Adipose tissue (tissue), 3 donors: Measurements from ENCODE around the gene CNST. TPM values are rescaled to one million over a fixed set of nuclear protein-coding genes. Genes with fewer than 3 reads are reported as not detected.

ENCODE experiments used
- H3K27ac ChIP-seq: one replicate; pipeline ENCODE4 v1.5.1; 2013; ENCODE audit warnings: low read depth, low read length
- WGBS, 3 donors: extraction: QIAGEN DNeasy Blood & Tissue Kit; methylation state at CpG; one replicate each; pipeline ENCODE4 v1.1.7; 2013; 5-methylcytosine and 5-hydroxymethylcytosine counted together
- polyA plus RNA-seq, 3 donors: library from polyadenylated mRNA; stranded (reverse); fragments of 200-250 nt; gene quantifications; one replicate each; pipeline ENCODE4 v1.2.3, GENCODE V29; 2013
- donor health status: healthy with polysubstance abuse.
- donor health status: Bipolar disorder and iron deficiency.
- donor health status: healthy.

The CNST gene, protein sequence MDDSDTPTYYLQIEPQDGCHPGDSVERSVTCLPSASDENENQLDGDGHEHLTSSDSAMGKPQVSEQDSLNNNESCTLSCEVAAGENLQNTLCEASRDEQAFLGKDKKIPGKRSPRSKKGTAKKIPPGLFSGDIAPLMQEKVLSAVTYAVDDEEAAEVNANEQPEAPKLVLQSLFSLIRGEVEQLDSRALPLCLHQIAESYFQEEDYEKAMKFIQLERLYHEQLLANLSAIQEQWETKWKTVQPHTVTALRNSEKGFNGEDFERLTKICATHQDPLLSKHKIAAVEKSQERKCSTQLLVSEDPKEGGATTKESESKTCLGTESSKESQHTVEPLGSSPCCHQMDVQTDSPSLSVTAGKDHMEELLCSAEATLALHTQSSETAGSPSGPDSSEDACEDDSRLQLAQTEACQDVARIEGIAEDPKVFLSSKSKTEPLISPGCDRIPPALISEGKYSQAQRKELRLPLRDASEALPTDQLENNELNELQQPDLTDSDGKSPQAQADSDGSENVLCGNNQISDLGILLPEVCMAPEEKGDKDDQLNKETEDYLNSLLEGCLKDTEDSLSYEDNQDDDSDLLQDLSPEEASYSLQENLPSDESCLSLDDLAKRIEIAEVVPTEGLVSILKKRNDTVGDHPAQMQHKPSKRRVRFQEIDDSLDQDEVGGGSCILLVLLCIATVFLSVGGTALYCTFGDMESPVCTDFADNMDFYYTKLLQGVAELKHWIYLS
- polyA plus RNA-seq: 1 to 10 TPM; 4.7 to 8.1 (median 5.2) TPM

DNA sequence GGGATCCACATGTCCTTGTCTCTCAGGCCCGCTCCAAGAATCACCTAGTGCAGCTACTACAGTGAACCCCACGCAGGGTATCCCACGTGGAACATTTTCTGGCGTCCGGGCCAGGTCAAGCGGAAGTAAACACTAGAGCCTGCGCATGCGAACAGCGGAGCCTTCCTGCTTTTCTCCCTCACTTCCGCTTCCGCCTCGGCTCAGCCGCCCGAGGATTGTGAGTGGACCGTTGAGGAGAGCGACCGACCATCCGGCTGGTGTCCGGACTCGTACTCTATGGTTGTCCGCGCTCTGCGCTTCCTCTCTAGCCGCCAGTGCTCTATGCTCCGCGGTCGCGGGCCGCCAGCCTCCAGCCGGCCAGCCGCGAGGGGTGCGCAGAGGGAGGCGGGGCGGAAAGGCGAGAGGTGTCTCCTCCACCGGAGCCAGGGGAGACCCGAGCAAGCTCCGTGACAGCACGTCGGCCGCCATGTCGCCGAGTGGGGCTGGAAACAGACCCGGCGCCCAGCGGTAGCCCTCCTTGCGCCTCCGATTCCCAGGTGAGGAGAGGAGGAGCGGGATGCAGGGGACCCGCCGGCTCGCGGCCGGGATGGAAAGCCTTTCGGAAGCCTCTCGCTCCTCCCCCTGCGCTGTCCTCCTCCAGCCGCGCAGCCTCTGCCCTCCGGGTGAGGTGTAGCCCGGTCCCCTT is at the start of gene CNST, which contains the start of gene TFB2M:
Gene CNST, plus strand, starts transcription at position 329 of the 685 bp plus-strand sequence. CDS start 25,107 bp downstream, outside the sequence.
Gene TFB2M, minus strand, starts transcription at position 134 of the 685 bp plus-strand sequence. Its CDS starts 123 bp downstream, at position 11.
- H3K27ac ChIP-seq: peak within 1 kb of the TSS; percentile 63
- WGBS, 3 donors: 0 to 1% (median 1%) methylated on average over 53 to 62 of the region's 62 CpGs

DNA sequence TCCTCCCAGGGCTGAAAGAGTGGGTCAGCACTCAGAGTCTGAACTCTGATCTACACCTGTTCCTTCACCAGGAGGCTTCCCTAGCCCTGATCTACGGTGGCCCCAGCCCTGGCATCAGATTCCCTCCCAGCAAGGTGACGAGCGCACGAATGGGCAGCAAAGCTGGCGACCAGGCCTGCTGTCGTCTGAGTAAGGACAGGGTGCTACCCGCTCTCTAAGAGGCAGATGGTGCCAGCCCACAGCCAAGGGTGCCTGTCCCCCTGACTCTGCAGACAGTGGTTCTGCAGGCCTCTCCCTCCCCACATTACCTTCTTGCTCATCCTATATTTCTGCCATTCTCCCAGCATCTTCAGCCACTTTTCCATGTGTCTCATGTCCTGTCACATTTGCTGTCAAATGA is 48.9 kb upstream of the CNST start:
- 78 to 84% (median 81%) methylated on average over 7 of the region's 7 CpGs for WGBS, 3 donors
- H3K27ac ChIP-seq: no peak overlapping the region

DNA sequence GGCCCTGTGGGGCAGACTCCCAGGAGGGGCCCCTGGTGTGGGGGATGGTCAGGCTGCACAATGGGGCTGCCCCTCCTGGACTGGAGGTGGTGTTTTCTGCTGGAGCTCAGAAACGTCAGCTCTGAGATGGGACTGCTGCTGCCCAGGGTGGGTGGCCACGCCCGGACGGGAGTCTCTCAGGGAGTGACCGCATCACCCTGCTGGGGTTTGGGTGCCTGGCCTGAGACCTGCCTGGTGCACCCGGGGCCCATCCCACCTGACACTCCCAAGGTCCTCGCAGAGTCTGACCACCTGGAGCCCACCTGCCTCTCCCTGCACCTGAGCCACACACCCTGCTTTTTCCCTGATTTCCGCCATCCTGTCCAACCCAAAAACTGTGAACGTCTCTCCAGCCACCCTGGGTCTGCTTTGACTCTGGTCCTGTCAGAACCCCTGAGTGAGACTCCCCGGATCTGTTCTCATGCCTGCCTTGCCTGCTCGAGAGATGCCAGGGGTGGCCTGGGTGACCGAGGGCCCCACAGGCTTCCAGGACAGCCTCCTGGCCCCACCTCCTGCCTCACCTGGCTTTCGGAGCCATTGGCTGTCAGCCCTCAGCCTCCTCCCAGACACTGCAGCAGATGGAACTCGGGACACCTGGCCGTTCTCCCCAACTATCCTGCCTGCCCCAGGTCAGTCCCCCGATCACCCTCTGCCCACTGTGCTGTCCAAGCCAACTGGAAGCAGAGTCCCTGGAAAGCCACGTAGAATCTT is 47.6 kb upstream of the CNST start:
- H3K27ac ChIP-seq: no peak overlapping the region
- 87 to 90% (median 88%) methylated on average over 17 of the region's 17 CpGs for WGBS, 3 donors

DNA sequence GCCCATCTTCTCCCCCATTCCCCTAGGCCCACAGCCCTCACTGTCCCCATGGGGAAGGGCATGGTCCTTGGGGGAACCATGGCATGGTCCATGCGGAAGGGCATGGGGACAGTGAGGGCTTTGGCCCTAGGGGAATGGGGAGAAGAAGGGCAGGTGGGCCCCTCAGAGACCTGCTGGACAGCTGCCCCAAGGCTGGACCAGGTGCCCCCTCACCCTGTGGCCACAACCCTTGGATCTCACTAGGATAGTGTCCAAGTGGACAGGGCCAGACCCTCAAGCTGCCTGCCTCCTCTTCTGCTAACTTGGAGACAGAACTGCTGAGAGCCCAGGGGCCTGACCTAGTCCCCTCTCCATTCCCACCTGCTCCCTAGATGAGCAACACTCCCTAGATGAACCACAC is 46.7 kb upstream of the CNST start:
- H3K27ac ChIP-seq: no peak overlapping the region
- 96 to 100% (median 100%) methylated on average over 1 of the region's 1 CpG for WGBS, 3 donors

DNA sequence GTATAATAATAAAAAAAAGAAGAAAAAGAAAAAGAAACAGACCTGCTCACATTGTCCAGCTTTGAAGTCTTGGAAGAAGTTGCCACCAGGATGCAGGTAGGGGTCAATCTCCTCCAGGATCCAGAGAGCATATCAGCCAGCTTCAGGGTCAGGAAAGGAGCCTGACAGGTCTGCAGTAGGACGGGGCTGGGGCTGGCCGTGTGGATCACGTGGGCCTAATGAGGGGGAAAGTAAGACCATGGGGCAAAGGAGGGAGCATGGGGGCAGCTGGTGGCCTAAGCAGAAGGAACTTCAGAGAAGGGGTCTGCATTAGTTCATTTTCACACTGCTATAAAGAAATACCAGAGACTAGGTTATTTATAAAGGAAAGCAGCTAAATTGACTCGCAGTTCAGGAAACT is 39.9 kb upstream of the CNST start:
- H3K27ac ChIP-seq: no peak overlapping the region
- WGBS, 3 donors: 75 to 83% (median 77%) methylated on average over 4 of the region's 4 CpGs

DNA sequence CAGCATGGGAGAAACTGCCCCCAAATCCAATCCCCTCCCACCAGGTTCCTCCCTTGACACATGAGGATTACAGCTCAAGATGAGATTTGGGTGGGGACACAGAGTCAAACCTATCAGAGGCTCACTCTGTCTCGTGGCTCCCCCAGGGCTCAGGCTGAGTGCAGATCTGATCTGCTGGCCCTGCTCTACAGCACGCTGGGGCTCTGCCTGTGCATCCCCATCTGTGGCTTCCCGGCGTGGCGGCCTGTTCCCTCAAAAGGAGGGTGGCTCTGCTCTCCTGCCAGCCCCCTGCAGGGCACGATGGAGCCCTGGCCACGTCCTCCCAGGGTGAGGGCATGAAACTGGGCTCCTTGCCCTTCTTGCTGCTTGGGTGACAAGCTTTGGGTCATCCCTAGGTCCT is 39.3 kb upstream of the CNST start:
- H3K27ac ChIP-seq: no peak overlapping the region
- 72 to 87% (median 81%) methylated on average over 7 of the region's 7 CpGs for WGBS, 3 donors

DNA sequence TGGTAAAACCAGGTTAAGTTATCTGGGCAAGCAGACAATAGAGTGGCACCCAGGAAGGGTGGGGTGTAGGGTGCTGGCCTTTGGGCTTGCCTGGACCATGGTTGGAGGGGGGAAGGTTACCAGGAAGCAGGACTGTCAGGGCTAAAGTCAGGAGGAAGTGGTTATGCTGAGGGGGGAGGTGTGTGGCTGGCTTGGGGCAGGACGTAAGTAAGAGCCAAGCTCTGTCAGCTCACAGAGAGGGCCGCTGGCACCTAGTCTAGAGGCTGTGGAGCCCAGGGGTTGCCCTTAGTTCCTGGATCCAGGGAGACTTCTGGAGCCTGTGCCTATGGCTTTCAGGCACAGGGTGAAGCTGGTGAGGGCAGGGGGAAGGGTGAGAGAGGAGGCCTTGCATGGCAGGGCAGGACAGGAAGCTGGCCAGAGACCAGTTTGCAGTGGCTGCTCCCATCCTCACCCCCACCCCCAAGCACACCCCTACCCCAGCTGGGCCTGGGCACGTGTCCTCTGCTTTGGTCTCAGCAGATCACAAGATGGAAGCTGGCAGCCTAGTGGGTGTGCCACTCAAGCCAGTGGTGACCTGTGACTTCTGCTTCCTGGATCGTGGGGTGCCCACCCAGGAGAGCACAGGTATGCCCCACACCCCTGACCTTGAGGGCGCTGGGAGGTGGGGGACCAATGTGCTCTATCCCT is 38.7 kb upstream of the CNST start:
- H3K27ac ChIP-seq: no peak overlapping the region
- WGBS, 3 donors: 31 to 44% (median 32%) methylated on average over 5 of the region's 5 CpGs

DNA sequence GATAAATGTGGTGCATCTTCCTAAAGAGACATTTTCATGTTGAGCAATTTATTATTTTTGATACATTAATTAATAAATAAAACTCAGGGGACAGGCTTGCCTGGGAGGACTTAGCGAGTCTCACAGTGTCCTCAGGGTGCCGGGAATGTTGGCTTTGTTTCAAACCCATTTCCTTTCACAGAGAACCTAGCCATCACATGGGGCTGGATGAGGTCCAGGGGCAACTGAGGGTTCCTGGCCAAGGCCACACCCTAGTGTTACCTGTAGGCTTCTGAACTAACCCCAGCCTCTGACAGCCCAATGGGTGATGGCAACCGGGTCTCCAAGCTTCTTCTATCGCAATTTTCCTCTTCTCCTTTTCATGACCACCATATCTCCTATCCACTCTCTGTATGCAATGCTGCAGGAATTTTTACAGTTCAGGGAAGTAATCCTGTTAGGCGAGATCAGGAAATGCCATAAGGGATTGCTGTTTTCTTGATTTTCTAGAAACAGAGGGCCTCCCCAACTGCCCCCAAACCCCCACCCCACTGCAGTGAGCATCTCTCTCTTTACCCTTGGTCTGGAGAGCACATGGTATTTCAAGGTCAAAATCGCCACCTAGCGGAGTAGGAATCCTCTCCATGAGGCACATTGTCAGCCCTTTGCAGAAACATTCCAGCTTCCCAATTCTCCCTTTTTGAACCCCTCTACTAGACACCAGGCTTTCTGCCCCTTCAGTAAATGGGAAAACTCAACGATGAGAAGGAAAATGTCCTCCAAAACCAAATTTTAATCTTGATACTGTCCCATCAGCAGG is 37.1 kb upstream of the CNST start:
- 72 to 73% (median 72%) methylated on average over 8 of the region's 8 CpGs for WGBS, 3 donors
- no peak overlapping the region for H3K27ac ChIP-seq

DNA sequence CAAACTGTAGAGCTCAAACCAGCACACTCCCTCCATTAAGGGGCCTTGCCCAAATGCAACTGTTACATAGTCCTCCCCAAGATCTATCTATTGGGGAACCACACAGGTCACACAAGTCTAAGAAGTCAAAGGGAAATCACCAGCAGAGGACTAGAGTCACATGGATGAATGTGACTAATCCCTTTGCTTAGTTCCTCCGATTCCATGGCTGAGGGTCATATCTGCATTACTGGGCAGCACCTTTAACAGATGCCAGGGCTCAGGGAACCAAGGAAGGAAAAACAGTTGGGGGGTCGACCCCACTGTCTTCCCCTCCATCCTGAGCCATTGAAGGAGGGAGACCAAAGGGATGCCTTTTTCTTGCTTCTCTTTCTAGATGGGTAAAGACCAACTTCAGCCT is 35.8 kb upstream of the CNST start:
- 72 to 86% (median 79%) methylated on average over 2 of the region's 2 CpGs for WGBS, 3 donors
- no peak overlapping the region for H3K27ac ChIP-seq

DNA sequence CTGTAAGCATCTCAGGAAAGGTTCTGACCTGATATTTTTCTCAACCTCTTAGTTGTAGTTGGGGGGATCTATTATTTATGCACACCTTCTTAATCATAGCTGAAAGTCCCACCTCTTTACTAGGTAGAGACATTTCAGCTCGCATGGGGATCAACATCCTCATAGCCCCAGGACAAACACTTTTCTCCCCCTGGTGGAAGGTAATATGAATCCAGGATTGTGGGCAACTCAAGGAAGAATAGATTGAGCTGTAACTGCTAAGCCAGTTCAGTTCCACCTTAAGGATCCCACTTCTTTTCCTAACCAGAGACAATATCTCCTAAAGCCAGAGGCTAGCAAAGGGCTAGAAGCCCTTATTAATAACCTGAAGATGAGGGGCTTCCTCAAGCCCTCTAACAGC is 33.7 kb upstream of the CNST start:
- 48 to 73% (median 52%) methylated on average over 1 of the region's 1 CpG for WGBS, 3 donors
- no peak overlapping the region for H3K27ac ChIP-seq

DNA sequence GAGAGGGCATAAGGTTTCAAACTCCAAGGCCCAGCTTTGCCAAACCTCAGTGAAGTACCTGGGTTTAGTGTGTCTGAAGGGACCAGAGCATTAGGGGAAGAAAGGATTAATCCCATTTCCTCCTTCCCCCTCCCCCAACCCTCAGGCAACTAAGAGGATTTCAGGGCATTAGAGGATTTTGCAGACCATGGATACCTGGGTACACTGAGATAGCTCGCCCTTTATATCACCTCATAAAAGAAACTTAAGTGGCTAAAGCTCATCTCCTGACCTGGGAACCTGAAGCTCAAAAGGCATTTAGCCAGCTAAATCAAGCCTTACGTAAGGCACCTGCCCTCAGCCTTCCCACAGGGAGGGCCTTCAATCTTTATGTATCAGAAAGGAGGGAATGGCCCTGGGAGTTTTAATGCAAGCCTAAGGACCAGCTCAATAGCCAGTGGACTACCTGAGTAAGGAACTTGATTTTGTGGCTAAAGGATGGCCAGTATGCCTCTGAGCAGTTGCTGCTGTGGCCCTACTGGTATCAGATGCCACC is 32.8 kb upstream of the CNST start:
- WGBS, 3 donors: 85 to 95% (median 87%) methylated on average over 2 of the region's 2 CpGs
- no peak overlapping the region for H3K27ac ChIP-seq

DNA sequence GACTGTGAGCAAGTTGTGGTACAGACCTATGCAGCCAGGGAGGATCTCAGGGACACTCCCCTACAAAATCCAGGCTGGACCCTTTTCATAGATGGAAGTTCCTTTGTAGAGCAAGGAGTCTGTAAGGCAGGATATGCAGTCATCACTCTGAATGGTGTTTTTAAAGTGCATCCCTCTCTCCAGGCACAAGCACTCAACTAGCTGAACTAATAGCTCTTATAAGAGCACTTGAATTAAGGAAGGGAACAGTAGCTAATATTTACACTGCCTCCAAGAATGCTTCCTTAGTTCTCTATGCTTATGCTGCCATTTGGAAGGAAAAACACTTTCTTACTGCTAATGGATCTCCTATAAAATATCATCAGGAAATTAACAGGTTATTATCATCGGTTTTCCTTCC is 32.1 kb upstream of the CNST start:
- no peak overlapping the region for H3K27ac ChIP-seq
- 76 to 85% (median 81%) methylated on average over 1 of the region's 1 CpG for WGBS, 3 donors

DNA sequence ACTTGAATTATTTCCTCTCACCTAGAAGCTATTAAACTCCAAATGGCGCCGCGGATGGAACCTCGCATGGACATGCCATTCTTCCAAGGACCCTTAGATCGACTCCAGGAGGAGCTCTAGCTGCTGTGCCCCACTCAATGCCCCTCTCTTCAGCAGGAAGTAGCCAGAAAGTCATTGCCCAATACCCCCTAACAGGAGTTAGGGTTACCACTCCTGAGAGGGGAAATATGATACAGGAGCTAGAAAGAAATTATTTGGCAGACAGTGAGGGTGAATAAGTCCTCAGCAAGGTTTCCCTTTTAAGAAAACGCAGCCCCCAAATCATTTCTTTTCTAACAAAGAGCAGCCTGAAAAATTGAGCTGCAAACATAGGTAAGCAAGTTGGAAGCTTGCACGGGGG is 28.8 kb upstream of the CNST start:
- WGBS, 3 donors: 77 to 82% (median 79%) methylated on average over 7 of the region's 7 CpGs
- no peak overlapping the region for H3K27ac ChIP-seq

DNA sequence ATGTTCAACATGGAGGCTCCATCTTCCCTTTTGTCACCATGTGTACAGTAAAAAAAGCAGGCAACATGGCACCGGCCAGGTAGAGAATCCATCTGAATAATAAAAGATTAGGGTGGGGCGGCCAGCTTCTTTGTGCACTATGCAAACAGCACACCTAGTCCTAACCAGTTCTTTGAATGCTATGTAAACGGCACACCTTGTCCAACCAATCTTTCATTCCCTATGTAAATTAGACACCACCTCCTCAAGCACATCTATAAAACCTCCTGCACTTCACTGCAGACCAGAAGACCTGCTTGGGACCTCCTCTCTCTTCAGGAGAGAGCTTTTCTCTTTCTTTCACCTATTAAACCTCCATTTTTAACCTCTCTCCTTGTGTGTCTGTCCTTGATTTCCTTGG is 28.4 kb upstream of the CNST start:
- WGBS, 3 donors: 80 to 94% (median 83%) methylated on average over 3 of the region's 3 CpGs
- H3K27ac ChIP-seq: no peak overlapping the region

DNA sequence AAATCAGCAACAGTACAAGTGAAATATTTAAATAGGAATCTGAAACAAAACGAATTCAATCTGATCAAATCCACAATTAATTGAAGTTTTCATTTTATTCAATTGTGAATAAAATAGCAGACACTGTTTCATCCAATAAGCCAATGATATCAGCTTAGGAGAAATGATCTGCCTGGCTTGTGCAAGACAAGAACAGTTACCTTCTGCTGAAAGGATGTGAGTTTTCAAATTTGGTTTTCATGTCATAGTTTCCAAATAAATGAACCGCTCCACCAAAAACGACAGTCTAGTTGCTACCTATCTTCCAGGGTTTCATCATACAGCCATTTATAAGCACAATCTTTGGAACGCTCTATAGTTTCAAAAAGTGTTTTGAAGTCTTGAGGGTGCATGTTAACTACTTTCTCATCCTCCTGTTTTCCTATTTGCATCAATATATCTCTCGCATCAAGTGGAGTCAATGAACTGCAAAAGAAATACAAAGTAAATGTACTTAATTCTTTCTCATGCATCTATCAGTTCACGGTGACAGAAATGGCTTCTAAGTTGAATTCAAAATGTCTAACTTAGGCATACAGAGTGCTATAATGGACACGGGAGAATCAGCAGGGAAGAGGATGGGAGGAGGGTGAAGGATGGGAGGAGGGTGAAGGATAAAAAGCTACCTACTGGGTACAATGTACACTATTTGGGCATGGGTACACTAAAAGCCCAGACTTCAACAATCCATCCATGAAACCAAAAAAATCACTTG is 25.3 kb upstream of the CNST start:
- no peak overlapping the region for H3K27ac ChIP-seq
- 83 to 86% (median 85%) methylated on average over 7 of the region's 7 CpGs for WGBS, 3 donors

DNA sequence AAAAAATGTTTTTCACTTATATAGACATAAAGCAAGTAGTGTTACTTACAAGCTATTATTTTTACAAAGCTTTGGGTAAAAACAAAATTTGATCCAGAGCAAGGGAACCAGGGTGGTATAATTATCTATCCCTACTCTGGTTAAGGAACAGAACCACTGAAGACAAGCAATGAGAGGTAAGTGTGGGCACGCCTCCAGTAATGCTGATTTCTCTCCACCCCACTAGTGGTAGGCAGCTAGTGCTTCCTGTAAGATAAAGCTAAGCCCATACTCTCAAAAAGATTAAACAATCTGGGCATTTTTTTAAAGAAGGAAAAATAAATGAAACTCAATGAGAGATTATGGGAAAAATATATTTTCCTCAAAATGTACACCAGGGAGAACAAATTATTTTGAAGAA is 22.3 kb upstream of the CNST start:
- 96 to 100% (median 98%) methylated on average over 1 of the region's 1 CpG for WGBS, 3 donors
- H3K27ac ChIP-seq: no peak overlapping the region
